ENCODE results near the gene C1QTNF1. TPM values are rescaled to one million over a fixed set of nuclear protein-coding genes. Genes with fewer than 3 reads are reported as not detected.
"Not testable (repeated sequence)": the region's sequence is repeated elsewhere in the genome, so short reads cannot be mapped to it uniquely, and the experiment has no call there.

The C1QTNF1 gene
- total RNA-seq, 1 donor from 2014 or later, result 15.8 TPM

- no peak for DNase-seq
Observed at GRCh38 chr17:79023180-79023705, 726 bp upstream of the C1QTNF1 start.

- peak; percentile 36 for DNase-seq
Observed at GRCh38 chr17:79024901-79025737, 1.1 kb downstream of the C1QTNF1 start.

GRCh38 chr17:79026376-79027273, 2.7 kb downstream of the C1QTNF1 start:
- peak; percentile 19 for DNase-seq

GRCh38 chr17:79027274-79027924, 3.4 kb downstream of the C1QTNF1 start:
- peak; percentile 21 for DNase-seq

- peak; percentile 32 for DNase-seq
Observed at GRCh38 chr17:79027925-79028491, 4.0 kb downstream of the C1QTNF1 start.

GRCh38 chr17:79028496-79029326, 4.7 kb downstream of the C1QTNF1 start:
- no peak for DNase-seq

GRCh38 chr17:79029327-79030009, 5.5 kb downstream of the C1QTNF1 start:
- DNase-seq, result no peak

- not testable (repeated sequence) for DNase-seq
Observed at GRCh38 chr17:79030636-79031035, 6.7 kb downstream of the C1QTNF1 start.

- DNase-seq, result no peak
Observed at GRCh38 chr17:79031996-79032875, 8.3 kb downstream of the C1QTNF1 start.

GRCh38 chr17:79033046-79033616, 9.2 kb downstream of the C1QTNF1 start:
- DNase-seq, result peak; percentile 33

- peak; percentile 94 for DNase-seq
Observed at GRCh38 chr17:79033741-79034501, 10.0 kb downstream of the C1QTNF1 start.

- DNase-seq, result no peak
Observed at GRCh38 chr17:79034931-79035485, 11.0 kb downstream of the C1QTNF1 start.

GRCh38 chr17:79035686-79036085, 11.7 kb downstream of the C1QTNF1 start:
- no peak for DNase-seq

GRCh38 chr17:79036181-79036580, 12.2 kb downstream of the C1QTNF1 start:
- no peak for DNase-seq

GRCh38 chr17:79036596-79036995, 12.6 kb downstream of the C1QTNF1 start:
- no peak for DNase-seq

- DNase-seq, result no peak
Observed at GRCh38 chr17:79038545-79039135, 14.7 kb downstream of the C1QTNF1 start.

- DNase-seq, result no peak
Observed at GRCh38 chr17:79039171-79039570, 15.2 kb downstream of the C1QTNF1 start.

All from tongue (tissue), 2 donors.